ENCODE results near the gene PCNX1. TPM values are rescaled to one million over a fixed set of nuclear protein-coding genes. Genes with fewer than 3 reads are reported as not detected.
"Not testable (repeated sequence)": the region's sequence is repeated elsewhere in the genome, so short reads cannot be mapped to it uniquely, and the experiment has no call there.

Gene PCNX1
- total and polyA plus RNA-seq, 5 donors, result 7.0 to 48.0 (median 36.5) TPM

GRCh38 chr14:71060825-71061455, 153.7 kb downstream of the PCNX1 start:
- 64% methylated on average over 2 of the region's 2 CpGs for WGBS
- intact Hi-C loops (cut with DNase I), result no loop called here
- H3K4me3 ChIP-seq (ENCODE audit: low read length), result no peak overlapping the region
- H3K9me3 ChIP-seq (ENCODE audit: control insufficient read depth, low read length), result no peaks in the 10 kb centered on the region
- no peaks in the 10 kb centered on the region for H3K4me1 ChIP-seq (ENCODE audit: control insufficient read depth, insufficient read depth, low read length)
- DNase-seq, result no peak
- no peak overlapping the region for H3K27ac ChIP-seq (ENCODE audit: low read length)
- ATAC-seq, result no peak
- H3K27me3 ChIP-seq (ENCODE audit: control insufficient read depth, insufficient read depth), result no peaks in the 10 kb centered on the region

DNA sequence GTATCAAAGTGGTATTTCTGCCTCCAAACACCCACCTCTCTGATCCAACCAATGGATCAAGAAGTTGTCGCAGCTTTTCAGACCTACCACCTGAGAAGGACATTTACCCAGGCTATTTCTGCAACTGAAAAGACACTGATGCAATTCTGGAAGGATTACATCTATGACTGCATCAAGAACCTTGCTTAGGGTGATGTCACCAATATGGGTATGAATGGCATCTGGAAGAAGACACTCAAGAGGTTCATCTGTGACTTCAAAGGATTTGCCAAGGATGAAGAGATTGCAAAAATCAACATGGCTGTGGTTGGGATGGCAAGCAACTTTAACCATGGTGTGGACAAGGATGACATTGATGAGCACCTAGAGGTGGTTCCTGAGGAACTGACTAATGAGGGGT, 154.2 kb downstream of the PCNX1 start:
- no peak overlapping the region for H3K4me3 ChIP-seq (ENCODE audit: low read length)
- WGBS, result 98% methylated on average over 1 of the region's 1 CpG
- H3K4me1 ChIP-seq (ENCODE audit: control insufficient read depth, insufficient read depth, low read length), result no peaks in the 10 kb centered on the region
- DNase-seq (no peak), ATAC-seq (no peak)
- no peaks in the 10 kb centered on the region for H3K9me3 ChIP-seq (ENCODE audit: control insufficient read depth, low read length)
- intact Hi-C loops (cut with DNase I), result no loop called here
- no peaks in the 10 kb centered on the region for H3K27me3 ChIP-seq (ENCODE audit: control insufficient read depth, insufficient read depth)
- H3K27ac ChIP-seq (ENCODE audit: low read length), result no peak overlapping the region

DNA sequence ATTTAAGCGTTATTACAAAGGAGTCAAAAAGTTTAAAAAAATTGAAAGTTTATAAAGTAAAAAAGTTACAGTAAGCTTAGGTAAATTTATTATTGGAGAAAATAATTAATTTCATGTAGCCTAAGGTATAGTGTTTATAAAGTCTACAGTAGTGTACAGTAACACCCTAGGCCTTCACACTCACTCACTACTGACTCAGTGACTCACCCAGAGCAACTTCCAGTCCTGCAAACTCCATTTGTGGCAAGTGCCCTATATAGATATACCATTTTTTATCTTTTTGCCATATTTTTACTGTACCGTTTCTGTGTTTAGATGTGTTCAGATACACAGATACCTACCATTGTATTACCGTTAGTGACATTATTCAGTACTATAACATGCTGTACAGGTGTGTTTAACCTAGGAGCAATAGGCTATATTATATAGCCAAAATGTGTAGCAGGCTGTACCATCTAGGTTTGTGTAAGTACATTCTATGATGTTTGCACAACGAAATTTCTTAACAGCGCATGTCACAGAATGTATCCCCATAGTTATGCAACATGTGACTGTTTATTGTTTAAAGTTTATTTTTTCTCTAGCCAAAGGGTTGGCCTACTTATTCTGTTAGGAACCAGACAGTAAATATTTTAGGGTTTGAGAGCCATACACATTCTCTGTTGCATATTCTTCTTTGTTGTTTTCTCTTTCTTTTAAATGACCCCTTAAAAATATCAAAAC, 155.5 kb downstream of the PCNX1 start:
- Histone ChIP-seq H3K27ac (ENCODE audit: low read length) (no peak overlapping the region), H3K4me1 (ENCODE audit: control insufficient read depth, insufficient read depth, low read length) (no peaks in the 10 kb centered on the region), H3K27me3 (ENCODE audit: control insufficient read depth, insufficient read depth) (no peaks in the 10 kb centered on the region), H3K4me3 (ENCODE audit: low read length) (no peak overlapping the region), H3K9me3 (ENCODE audit: control insufficient read depth, low read length) (no peaks in the 10 kb centered on the region)
- intact Hi-C loops (cut with DNase I), result no loop called here
- 95% methylated on average over 5 of the region's 5 CpGs for WGBS
- DNase-seq (no peak), ATAC-seq (no peak)

DNA sequence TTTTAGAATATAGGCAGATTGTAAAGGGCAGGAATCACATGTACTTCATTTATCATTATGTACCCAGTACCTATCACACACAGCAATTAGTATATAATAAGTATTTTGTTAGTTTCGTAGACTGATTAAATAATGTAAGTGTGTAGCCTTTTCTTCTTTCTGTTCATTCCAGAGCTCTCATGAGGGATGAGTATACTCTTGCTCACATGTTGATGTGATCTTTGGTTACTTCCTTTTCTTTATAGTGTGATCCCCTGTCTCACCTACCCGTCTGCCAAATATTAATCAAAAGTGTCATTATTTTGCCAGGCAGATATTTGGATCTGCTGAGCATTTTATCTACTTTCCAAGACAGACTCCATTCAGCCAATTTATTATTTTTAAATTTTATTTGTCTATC, 156.1 kb downstream of the PCNX1 start:
- Histone ChIP-seq H3K4me3 (ENCODE audit: low read length) (no peak overlapping the region), H3K27ac (ENCODE audit: low read length) (no peak overlapping the region), H3K9me3 (ENCODE audit: control insufficient read depth, low read length) (no peaks in the 10 kb centered on the region), H3K4me1 (ENCODE audit: control insufficient read depth, insufficient read depth, low read length) (no peaks in the 10 kb centered on the region), H3K27me3 (ENCODE audit: control insufficient read depth, insufficient read depth) (no peaks in the 10 kb centered on the region)
- DNase-seq, result no peak
- WGBS, result 85% methylated on average over 2 of the region's 2 CpGs
- ATAC-seq, result no peak
- intact Hi-C loops (cut with DNase I), result no loop called here

DNA sequence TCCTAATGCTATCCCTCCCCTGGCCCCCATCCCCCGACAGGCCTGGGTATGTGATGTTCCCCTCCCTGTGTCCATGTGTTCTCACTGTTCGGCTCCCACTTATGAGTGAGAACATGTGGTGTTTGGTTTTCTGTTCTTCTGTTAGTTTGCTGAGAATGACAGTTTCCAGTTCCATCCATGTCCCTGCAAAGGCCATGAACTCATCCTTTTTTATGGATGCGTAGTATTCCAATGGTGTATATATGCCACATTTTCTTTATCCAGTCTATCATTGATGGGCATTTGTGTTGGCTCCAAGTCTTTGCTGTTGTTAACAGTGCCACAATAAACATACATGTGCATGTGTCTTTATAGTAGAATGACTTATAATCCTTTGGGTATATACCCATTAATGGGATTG, 157.5 kb downstream of the PCNX1 start:
- H3K4me1 ChIP-seq (ENCODE audit: control insufficient read depth, insufficient read depth, low read length); H3K9me3 ChIP-seq (ENCODE audit: control insufficient read depth, low read length); H3K27ac ChIP-seq (ENCODE audit: low read length); H3K27me3 ChIP-seq (ENCODE audit: control insufficient read depth, insufficient read depth); H3K4me3 ChIP-seq (ENCODE audit: low read length); intact Hi-C loops (cut with DNase I); ATAC-seq; DNase-seq: not testable (repeated sequence)
- WGBS, result 98% methylated on average over 3 of the region's 3 CpGs

GRCh38 chr14:71070169-71070568, 162.9 kb downstream of the PCNX1 start:
- 95% methylated on average over 1 of the region's 1 CpG for WGBS
- ATAC-seq (no peak), DNase-seq (no peak)
- intact Hi-C loops (cut with DNase I), result no loop called here
- H3K4me1 ChIP-seq (ENCODE audit: control insufficient read depth, insufficient read depth, low read length), result no peaks in the 10 kb centered on the region
- no peak overlapping the region for H3K27ac ChIP-seq (ENCODE audit: low read length)
- no peaks in the 10 kb centered on the region for H3K9me3 ChIP-seq (ENCODE audit: control insufficient read depth, low read length)
- no peaks in the 10 kb centered on the region for H3K27me3 ChIP-seq (ENCODE audit: control insufficient read depth, insufficient read depth)
- H3K4me3 ChIP-seq (ENCODE audit: low read length), result no peak overlapping the region

DNA sequence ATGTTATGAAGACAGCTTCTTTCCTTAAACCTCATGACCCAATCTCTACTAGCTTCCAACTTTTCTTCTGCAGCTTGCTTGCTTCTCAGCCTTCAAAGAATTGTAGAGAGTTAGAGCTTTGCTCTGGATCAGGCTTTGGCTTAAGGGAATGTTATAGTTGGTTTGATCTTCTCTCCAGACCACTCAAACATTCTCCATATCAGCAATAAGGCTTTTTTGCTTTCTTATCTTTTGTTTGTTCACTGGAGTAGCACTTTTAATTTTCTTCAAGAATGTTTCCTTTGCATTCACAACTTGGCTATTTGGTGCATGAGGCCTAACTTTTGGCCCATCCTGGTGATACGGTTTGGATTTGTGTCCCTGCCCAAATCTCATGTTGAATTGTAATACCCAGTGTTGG, 163.8 kb downstream of the PCNX1 start:
- no peaks in the 10 kb centered on the region for H3K27me3 ChIP-seq (ENCODE audit: control insufficient read depth, insufficient read depth)
- ATAC-seq, result no peak
- H3K27ac ChIP-seq (ENCODE audit: low read length), result no peak overlapping the region
- WGBS, result 83% methylated on average over 1 of the region's 1 CpG
- no peak for DNase-seq
- no peaks in the 10 kb centered on the region for H3K9me3 ChIP-seq (ENCODE audit: control insufficient read depth, low read length)
- intact Hi-C loops (cut with DNase I), result no loop called here
- H3K4me1 ChIP-seq (ENCODE audit: control insufficient read depth, insufficient read depth, low read length), result no peaks in the 10 kb centered on the region
- H3K4me3 ChIP-seq (ENCODE audit: low read length), result no peak overlapping the region

DNA sequence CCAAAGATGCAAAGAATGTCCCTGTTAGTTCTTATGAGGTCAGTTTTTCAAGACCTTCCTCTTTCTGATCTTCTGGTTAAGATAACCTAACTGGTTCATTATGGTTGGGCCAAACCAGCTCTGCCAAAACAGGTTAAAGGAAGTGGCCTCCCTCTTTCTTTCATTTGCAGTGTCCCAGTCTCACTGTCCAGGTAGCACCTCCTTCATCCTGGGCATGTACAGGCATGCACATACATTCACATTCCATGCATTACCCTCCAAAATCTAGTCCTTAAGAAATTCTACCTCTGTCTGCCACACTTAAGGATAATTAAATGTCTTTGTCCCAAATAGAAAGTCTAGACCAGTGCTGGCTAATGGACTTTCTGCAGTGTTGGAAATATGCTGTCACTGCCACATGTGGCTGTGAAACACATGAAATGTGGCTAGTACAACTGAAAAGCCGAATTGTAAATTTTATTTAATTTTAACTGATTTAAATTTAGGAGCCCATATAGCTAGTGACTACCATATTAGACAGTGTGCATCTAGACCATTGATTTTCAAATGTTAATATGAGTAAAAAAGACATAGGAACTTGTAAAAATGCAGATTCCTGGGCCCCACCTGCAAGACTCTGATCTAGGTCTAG, 169.3 kb downstream of the PCNX1 start:
- Histone ChIP-seq H3K27me3 (ENCODE audit: control insufficient read depth, insufficient read depth) (no peaks in the 10 kb centered on the region), H3K4me1 (ENCODE audit: control insufficient read depth, insufficient read depth, low read length) (no peaks in the 10 kb centered on the region), H3K4me3 (ENCODE audit: low read length) (no peak overlapping the region), H3K27ac (ENCODE audit: low read length) (no peak overlapping the region), H3K9me3 (ENCODE audit: control insufficient read depth, low read length) (no peaks in the 10 kb centered on the region)
- intact Hi-C loops (cut with DNase I), result no loop called here
- DNase-seq (no peak), ATAC-seq (no peak)
- 96% methylated on average over 1 of the region's 1 CpG for WGBS

GRCh38 chr14:71078500-71078899, 171.2 kb downstream of the PCNX1 start:
- H3K27me3 ChIP-seq (ENCODE audit: control insufficient read depth, insufficient read depth), result no peaks in the 10 kb centered on the region
- no peak overlapping the region for H3K4me3 ChIP-seq (ENCODE audit: low read length)
- intact Hi-C loops (cut with DNase I), result no loop called here
- WGBS, result 98% methylated on average over 2 of the region's 2 CpGs
- no peak for ATAC-seq
- H3K4me1 ChIP-seq (ENCODE audit: control insufficient read depth, insufficient read depth, low read length), result no peaks in the 10 kb centered on the region
- H3K27ac ChIP-seq (ENCODE audit: low read length), result no peak overlapping the region
- H3K9me3 ChIP-seq (ENCODE audit: control insufficient read depth, low read length), result no peaks in the 10 kb centered on the region
- DNase-seq, result no peak

DNA sequence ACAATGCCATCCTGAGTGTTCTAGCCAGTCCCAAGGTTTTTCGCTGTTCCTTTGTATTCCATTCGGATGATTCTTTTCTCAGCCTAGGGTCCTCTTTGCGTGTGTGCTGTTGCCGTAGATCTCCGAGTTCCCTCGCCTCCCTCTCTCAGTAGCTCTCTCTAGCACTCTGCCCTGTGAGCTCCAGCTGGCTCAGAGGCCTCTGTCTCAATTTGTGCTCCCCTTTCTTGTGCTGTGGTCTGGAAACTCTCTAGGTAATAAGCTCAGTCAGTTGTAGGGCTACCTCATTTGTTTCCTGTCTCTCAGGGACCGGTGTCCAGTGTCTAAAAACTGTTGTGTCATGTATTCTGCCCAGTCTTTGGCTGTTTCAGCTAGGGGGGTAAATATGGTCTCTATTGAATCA, 179.3 kb downstream of the PCNX1 start:
- Histone ChIP-seq H3K27ac (ENCODE audit: low read length) (no peak overlapping the region), H3K4me3 (ENCODE audit: low read length) (no peak overlapping the region), H3K9me3 (ENCODE audit: control insufficient read depth, low read length) (no peaks in the 10 kb centered on the region), H3K27me3 (ENCODE audit: control insufficient read depth, insufficient read depth) (no peaks in the 10 kb centered on the region), H3K4me1 (ENCODE audit: control insufficient read depth, insufficient read depth, low read length) (no peaks in the 10 kb centered on the region)
- WGBS, result 95% methylated on average over 7 of the region's 7 CpGs
- no peak for ATAC-seq
- intact Hi-C loops (cut with DNase I), result no loop called here
- no peak for DNase-seq

DNA sequence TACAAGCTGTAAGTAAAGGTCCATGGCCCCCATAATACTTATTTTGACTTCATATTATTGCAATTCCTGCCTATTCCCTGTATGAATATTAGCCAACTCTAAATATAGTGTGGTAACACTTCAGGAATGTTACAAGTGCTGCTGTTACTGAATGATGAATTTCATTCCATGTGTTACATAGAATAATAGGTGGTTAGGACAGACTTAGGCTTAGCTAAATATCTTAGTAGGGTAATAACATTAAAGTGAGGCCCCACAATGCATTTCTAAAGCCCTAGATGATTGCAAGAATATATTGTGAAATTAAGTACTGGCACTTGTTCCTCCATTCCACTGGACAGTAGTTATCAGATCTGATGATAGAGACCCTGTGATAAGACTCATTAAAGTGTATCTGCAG, 182.7 kb downstream of the PCNX1 start:
- H3K27ac ChIP-seq (ENCODE audit: low read length), result no peak overlapping the region
- H3K27me3 ChIP-seq (ENCODE audit: control insufficient read depth, insufficient read depth), result no peaks in the 10 kb centered on the region
- ATAC-seq (no peak), DNase-seq (no peak)
- no peaks in the 10 kb centered on the region for H3K4me1 ChIP-seq (ENCODE audit: control insufficient read depth, insufficient read depth, low read length)
- intact Hi-C loops (cut with DNase I), result no loop called here
- H3K9me3 ChIP-seq (ENCODE audit: control insufficient read depth, low read length), result no peaks in the 10 kb centered on the region
- no peak overlapping the region for H3K4me3 ChIP-seq (ENCODE audit: low read length)

Data from right cardiac atrium (tissue), 5 donors.